ENCODE data around the gene LGALS8. TPM values are rescaled to one million over a fixed set of nuclear protein-coding genes. Genes with fewer than 3 reads are reported as not detected.

Gene LGALS8
- total RNA-seq, 4 donors from 2014 or later, result 32.8 to 83.3 (median 51.9) TPM

- no peak for DNase-seq (ENCODE audit: extremely low spot score)
- Histone ChIP-seq H3K4me3 (no peak overlapping the region), H3K4me1 (peaks cover 5 to 23% (median 9%) of the 10 kb centered on the region in 4 donors), H3K9me3 (no peaks in the 10 kb centered on the region), H3K27ac (replicated peaks in 1 of 4) (no peak overlapping the region), H3K27me3 (no peaks in the 10 kb centered on the region), H3K36me3 (peaks cover 0 to 76% (median 27%) of the 10 kb centered on the region in 4 donors)
- intact Hi-C loops (cut with DNase I), result no loop called here
- TF ChIP-seq EP300 (IDR thresholded peaks at IDR 0.05), result no peak
- TF ChIP-seq POLR2AphosphoS5 (IDR thresholded peaks at IDR 0.05), result no peak
- no peak for TF ChIP-seq POLR2A (IDR thresholded peaks at IDR 0.05; ENCODE audit: low read depth)
- TF ChIP-seq CTCF (IDR thresholded peaks at IDR 0.05), result no peak
- 69% methylated on average over 4 of the region's 4 CpGs for WGBS
Measured at GRCh38 chr1:236534151-236534651, 10.4 kb downstream of the LGALS8 start.

DNA sequence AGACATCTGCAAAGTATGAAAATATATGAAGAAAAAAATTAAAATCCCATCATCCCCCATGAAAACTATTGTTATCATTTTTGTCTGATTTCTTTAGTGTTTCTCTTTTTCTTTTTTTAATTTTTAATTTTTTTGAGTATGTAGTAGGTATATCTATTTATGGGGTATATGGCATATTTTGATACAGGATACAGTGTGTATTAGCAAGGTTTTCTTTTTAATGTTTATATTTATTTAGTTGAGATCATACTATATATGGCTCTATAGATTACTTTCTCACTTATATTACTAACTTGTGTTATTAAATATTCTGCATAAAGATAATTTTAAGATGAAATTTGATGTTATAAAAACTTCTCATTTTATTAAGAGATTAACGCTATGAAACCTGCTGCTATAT lies 11.4 kb downstream of the LGALS8 start:
- peaks cover 5 to 23% (median 9%) of the 10 kb centered on the region in 4 donors for H3K4me1 ChIP-seq
- H3K9me3 ChIP-seq, result no peaks in the 10 kb centered on the region
- TF ChIP-seq POLR2AphosphoS5 (IDR thresholded peaks at IDR 0.05) (no peak), POLR2A (IDR thresholded peaks at IDR 0.05; ENCODE audit: low read depth) (no peak), EP300 (IDR thresholded peaks at IDR 0.05) (no peak), CTCF (IDR thresholded peaks at IDR 0.05) (no peak)
- intact Hi-C loops (cut with DNase I), result no loop called here
- no peak overlapping the region for H3K27ac ChIP-seq (replicated peaks in 1 of 4)
- H3K27me3 ChIP-seq, result no peaks in the 10 kb centered on the region
- no peak for DNase-seq (ENCODE audit: extremely low spot score)
- no peak overlapping the region for H3K4me3 ChIP-seq
- peaks cover 0 to 83% (median 36%) of the 10 kb centered on the region in 4 donors for H3K36me3 ChIP-seq
- WGBS, result 94% methylated on average over 1 of the region's 1 CpG

DNA sequence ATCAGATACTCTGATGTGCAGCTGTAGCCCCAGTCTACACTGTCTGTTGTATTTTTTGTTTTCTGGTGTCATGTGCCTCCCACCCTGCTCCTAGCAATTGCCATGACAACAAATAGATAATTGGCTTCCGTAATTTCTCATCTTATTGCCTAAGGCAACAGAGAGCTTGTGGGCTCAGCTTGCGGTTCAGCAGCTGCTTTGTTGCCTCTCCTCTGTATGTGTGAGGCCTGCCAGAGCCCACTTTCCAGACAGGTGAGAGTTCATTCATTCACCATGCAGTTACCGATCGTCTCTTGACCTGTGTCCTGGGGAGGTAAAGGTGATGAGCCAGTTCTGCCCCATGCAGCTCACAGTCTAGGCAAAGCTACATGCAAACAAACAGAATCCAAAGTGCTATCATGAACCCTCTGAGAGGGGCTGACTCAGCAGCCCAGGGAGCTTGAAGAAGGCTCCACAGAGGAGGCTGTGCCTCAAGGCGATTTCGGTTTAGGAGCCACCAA lies 11.9 kb downstream of the LGALS8 start:
- H3K27me3 ChIP-seq, result no peaks in the 10 kb centered on the region
- DNase-seq (ENCODE audit: extremely low spot score), result no peak
- no peaks in the 10 kb centered on the region for H3K9me3 ChIP-seq
- H3K4me1 ChIP-seq, result peaks cover 5 to 23% (median 9%) of the 10 kb centered on the region in 4 donors
- TF ChIP-seq EP300 (IDR thresholded peaks at IDR 0.05) (no peak), POLR2A (IDR thresholded peaks at IDR 0.05; ENCODE audit: low read depth) (no peak), CTCF (IDR thresholded peaks at IDR 0.05) (no peak), POLR2AphosphoS5 (IDR thresholded peaks at IDR 0.05) (no peak)
- no peak overlapping the region for H3K4me3 ChIP-seq
- peaks cover 0 to 83% (median 42%) of the 10 kb centered on the region in 4 donors for H3K36me3 ChIP-seq
- H3K27ac ChIP-seq (replicated peaks in 1 of 4), result no peak overlapping the region
- intact Hi-C loops (cut with DNase I), result no loop called here
- WGBS, result 93% methylated on average over 6 of the region's 6 CpGs

GRCh38 chr1:236536540-236536939 lies 12.8 kb downstream of the LGALS8 start:
- DNase-seq (ENCODE audit: extremely low spot score), result no peak
- TF ChIP-seq POLR2A (IDR thresholded peaks at IDR 0.05; ENCODE audit: low read depth) (no peak), CTCF (IDR thresholded peaks at IDR 0.05) (no peak), POLR2AphosphoS5 (IDR thresholded peaks at IDR 0.05) (no peak), EP300 (IDR thresholded peaks at IDR 0.05) (no peak)
- Histone ChIP-seq H3K36me3 (peaks cover 0 to 83% (median 46%) of the 10 kb centered on the region in 4 donors), H3K27ac (replicated peaks in 1 of 4) (no peak overlapping the region), H3K9me3 (no peaks in the 10 kb centered on the region), H3K4me1 (peaks cover 5 to 23% (median 8%) of the 10 kb centered on the region in 4 donors), H3K4me3 (no peak overlapping the region), H3K27me3 (no peaks in the 10 kb centered on the region)
- WGBS, result 86% methylated on average over 5 of the region's 5 CpGs
- intact Hi-C loops (cut with DNase I), result no loop called here

All from esophagus muscularis mucosa (tissue), 4 donors.